HG03108 (cell line): ENCODE results near the gene CIDEB.

Source experiments
- ATAC-seq: cut with Tn5 transposase; IDR thresholded peaks from one replicate; pipeline ENCODE4 v1.9.1; 2021; ENCODE audit warnings: moderate library complexity; ENCODE audit not compliant: unreplicated experiment

The CIDEB gene

DNA sequence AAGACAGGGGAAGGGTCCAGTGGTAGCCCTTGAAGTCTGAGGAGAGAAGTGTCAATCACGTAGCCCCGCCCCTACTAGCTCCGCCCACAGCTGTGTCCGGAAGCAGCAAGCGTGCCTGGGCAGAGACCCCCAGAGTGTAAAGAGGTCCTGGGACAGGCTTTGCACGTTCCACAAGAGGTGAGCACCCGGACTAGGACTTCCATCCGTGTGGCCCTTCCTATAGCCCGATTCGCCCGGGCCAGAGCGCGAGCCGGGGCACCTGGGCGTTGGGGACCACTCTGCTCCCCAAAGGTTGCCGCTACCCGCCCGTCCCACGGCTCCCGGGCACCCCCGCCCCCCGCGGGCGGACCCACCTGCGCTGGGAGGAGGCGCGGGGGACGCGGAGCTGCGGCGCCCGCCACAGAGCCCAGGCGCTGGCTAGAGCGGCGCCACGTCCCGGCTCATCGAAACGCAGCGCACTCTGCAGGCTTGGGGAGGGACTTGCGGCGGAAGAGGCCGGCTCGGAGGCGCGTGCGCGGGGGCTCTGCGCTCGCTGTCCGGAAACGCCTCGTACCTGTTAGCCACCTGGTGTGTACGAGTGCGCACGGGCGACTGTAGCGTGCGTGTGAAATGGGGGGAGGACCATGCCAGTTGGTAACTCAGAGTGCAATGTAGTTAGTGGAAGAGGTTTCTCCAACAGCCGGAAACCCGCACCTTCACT, 36.5 kb downstream of the CIDEB start, which contains the start of gene RABGGTA:
Gene RABGGTA, minus strand, starts transcription at position 464 of the 700 bp plus-strand sequence. CDS start 482 bp downstream, outside the sequence.
- peak; percentile 83 for ATAC-seq

DNA sequence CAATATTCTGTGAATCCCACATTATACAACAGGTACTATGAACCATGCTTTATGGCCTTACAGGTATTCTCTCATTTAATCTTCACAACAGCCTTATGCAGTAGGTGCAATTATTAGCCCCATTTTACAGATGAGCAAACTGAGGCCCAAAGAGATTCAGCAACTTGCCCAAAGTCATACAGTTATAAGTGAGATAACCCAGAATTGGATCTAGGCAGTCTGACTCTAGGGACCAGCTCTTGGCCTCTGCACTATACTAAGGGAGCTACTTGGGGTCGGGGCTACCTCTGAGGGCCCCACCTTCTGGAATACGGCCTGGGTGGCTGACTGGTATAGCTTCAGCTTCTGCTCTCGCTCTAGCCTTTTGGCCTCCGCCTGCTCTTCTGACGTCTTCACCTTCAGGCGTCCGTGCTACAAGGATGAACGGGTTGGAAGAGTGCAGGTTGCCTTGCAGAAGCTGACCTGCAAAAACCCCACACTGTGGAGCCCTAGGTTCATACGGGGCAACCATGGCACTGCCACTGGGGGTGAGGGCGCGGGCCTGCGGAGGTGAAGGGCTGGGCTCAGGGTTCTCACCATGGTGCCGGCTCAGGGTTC, 37.1 kb downstream of the CIDEB start:
- ATAC-seq = no peak

DNA sequence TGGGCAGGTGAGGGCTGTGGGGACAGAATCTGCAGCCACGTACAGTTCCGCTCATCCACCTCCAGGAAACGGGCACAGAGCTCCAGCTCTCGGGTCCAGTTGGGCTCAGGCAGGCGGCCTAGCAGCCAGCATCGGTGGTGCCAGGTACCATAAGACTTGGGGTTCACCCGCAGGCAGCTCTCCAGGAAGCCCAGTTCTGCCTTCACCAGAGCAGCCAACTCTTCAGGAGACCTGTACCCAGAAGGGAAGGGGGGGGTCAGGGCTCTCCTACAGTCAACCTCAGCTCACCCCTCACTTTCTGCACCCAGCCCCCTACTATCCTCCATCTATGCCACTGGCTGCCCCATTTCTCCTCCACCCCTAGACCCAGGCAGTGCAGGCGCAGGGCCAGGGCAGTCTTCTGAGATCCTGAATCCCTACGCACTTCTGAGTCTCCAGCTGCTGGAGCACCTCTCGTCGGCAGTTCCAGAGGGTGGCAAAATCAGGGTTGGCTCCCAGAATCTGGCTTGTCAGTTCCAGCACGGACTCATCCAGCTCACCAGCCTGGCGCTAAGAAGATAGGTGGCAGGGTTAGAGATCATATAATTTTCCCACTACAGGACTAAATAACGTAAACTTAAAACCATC, 37.8 kb downstream of the CIDEB start:
- ATAC-seq = no peak

DNA sequence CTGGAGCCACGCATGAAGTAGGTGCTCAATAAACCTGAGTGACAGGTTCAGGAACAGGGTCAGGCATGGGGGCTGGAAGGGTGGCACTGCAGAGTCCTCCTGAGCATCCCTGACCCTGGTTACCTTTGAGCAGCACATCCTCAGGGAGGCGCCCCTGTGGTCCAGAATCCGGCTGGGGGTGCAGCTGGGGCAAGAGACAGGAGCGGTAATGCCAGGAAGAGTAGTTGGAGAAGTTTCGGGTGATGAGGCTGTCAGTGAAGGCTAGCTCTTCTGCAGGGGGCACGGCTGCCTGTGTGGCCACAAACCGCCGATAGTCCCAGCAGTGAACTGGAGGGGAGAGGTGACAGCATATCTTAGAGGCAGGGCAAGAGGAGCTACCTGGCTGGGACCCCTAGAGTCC, 38.4 kb downstream of the CIDEB start:
- ATAC-seq = no peak

DNA sequence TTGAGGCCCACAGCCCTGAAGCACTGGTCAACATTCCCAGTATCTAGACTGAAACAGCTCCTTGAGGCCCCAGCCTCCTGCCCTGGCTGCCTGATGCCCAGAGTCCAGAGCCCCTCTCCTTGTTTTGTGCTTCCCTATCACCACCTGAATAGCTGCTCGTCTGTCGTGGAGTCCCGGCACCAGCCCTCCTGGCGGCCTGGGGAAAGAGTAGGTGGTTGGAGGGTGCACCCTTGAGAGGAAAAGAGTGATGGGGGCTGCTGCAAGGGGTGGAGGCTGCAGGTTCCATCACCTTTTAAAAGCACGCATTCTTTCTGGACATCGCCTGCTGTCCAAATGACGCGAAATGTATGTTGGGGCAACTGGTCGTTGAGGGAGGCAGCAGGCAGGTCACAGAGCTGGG, 39.6 kb downstream of the CIDEB start:
- no peak for ATAC-seq

DNA sequence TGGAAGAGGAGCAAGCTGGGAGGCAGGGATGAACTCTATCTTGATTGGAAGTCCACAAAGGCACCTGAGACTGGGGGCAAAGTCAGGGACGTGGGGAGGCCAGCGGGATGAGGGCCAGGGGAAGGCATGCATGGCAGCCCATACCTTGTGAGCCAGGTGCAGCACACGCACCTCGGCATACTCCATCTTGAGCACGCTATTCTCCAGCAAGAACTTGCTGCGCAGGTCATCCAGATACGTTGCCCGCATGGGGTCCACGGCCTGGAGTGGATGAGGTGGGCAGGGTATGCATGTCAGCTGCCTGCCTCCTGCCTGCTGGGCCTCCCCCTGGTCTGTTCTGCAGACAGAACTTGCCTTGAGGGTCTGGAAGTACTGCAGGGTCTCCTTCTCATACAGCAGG, 40.3 kb downstream of the CIDEB start:
- no peak for ATAC-seq

DNA sequence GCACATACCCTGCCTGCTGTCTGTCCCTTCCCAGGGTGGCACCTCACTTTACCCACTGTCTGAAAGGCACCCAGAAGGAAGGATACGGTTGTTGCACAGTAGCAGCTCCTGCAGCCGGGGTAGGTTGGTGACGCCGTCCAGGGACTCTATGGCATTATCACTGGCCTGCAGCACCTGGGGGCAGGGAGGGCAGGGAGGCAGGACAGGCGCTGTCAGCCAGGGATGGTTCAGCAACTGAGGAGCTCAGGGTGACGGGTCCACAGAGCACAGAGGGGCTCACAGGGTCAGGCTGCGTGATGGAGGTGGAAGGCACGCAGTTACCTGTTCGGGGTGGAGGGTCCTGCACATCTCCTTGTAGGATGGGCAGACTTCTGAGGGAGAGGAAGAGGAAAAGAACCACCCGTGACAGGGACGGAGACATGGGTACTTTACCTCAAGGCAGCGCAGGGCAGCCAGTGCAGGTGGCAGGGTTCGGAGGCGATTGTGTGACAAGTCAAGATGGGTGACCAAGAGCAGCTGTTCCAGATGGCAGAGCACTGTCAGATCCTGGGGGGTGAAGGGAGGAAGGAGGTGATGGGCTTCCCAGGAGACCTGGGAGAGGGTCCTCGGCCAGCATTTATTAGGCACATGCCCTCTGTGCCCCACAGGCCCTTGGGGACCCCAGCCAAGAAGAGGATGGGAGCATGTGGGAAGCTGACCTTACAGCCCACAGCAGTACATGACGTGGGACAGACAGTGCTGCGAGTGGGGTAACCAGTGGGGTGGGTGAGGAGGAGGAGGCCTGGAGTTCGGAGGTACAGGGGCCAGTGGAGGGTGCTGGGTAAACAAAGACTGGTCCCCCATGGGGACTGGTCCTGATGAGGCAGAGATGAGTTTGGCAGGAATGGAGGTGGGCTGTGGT, 41.2 kb downstream of the CIDEB start:
- no peak for ATAC-seq

DNA sequence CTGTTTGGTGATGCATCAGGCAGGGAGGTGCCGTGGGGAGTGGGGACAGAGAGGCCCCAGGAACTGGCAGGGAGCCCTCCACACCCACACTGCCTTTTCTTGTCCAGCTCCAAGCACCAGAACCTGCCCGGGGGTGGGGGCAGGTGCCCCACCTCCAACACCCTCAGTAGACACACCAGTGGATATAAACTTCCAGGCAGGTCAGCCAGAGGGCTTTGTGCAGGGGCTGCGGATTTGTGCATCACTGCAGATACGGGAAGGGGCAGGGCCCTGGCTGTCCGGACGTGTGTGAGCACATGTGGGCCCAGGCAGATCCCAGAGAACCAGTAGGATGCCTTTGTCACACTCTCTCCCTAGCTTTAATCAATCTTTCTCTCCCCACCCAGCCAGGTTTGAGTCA, 43.5 kb downstream of the CIDEB start:
- ATAC-seq = no peak

DNA sequence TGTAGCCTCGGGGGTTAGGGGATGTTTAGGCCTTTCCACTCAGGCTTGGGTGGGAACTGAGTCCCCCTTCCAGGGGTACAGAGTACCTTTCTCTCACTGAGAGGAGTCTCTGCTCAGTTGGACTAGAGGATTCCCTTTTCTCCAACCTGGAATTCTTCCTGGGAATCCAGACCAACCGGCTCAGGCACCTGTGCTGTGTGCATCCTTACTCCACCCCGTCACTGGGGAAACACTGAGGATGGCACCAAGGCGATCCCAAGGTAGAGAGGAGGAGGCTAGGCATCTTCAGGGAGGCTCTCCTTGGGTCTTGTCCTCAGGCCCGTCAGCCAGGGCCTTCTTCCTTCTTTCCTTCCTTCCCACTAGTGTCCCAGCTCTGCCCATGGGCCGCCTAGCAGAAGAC, 43.9 kb downstream of the CIDEB start:
- ATAC-seq = no peak

DNA sequence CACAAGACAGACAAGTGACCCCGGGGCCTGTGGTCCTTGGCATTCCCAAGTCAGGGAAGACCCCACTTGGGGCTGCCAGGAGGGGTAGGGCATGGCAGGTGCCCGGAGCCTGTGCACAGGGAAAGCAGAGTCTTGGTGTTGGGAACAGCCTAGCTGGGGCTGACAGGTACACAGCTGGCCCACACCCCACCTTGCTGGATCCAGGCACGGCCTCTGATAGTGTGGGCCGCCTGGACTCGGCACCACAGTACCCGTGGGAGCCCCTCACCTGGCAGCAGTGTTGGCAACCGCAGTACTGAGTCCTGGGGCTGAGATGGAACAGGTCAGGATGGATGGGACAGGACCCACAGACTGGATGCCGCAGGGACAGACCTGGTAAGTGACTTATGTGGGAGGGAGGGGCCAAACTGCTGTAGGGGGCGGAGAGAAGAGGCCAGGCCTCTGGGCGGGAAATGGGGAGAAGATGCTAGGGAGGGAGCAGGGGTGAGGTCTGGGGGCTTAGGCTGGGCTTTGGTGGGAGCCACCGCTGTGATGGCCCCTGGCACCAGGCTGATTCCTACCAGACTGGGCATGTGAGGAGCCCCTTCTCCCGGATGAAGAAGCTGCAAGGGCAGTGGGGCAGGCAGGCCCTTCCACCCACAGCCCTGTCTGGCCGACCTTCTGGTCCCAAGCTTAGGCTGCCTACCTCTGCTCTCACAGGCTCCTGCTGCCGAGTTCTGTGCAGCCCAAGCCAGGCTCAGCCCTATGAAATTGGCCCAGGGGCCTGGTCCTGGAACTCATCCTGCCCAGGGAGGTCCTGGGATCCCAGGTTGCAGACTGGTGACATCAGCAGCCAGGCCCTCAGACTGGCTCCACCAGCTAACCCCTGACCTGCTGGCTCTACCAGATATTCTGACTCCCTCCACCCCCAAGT, 44.7 kb downstream of the CIDEB start, which contains the start of gene TGM1:
Gene TGM1, minus strand, starts transcription at position 357 of the 913 bp plus-strand sequence. CDS start 825 bp downstream, outside the sequence.
- no peak for ATAC-seq

DNA sequence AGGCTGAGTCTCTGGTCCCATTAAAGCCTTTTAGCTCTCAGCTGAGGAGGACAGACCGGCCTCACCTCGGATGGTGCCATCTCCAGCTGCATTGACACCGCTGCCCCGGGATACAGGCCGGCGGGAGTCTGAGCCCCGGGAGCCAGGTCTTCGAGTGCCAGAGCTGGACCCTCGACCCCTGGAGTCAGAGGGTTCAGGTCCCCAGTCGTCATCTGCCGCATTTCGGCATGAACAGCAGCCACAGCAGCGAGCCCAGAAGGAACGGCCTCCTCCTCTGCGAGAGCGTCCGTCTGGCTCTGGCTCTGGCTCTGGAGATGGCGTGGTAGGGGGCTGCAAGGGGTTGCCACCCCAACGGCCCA, 45.8 kb downstream of the CIDEB start:
- ATAC-seq = no peak

DNA sequence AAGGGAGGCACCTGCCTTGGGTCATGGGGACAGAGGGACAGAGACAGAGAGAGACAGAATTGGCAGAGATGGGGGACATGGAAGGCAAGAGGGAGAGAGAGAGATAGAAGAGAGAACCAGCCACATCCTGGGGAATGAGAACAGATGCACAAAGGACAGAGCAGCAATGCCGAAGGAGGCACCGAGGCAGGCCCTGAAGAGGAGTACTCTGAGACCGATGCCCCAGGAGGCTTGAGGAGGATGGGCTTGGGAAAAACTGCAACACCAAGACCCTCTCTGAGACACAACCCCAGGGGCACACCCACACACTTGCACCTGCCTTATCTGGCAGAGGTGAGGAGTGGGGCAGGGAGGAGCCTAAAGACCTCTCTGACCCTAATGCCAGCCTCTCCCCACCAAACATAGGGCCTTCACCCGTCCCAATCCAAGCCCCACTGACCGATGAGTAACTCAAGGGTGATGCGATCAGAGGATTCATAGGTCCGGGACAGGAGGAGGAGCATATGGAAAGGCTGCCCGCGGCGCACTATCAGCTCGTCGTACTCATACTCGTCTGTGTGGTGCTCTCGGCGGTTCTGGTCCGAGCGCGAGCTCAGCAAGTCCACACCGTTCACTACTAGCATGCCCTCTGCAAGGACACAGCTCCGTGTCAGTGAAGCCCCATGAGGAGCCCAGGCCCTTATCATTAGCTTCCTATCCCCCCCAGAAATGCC, 46.4 kb downstream of the CIDEB start:
- ATAC-seq = no peak

DNA sequence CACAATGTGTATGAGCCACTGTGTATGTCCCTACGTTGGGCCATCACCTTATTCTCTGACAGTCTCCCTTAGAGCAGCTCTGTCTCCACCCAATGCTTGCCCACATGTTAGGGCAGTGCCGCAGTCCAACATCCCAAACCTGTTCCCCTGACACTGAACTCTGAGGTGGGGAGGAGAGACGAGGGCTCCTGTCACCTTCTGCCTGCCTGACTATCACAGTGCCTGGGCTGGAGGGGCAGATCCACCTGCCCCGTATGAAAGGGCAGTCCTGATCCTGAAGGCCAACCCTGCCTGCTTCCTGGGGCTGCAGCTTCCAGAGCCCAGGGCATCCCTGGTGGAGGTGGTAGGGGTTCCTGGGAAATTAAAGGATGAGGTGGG, 47.0 kb downstream of the CIDEB start:
- no peak for ATAC-seq

DNA sequence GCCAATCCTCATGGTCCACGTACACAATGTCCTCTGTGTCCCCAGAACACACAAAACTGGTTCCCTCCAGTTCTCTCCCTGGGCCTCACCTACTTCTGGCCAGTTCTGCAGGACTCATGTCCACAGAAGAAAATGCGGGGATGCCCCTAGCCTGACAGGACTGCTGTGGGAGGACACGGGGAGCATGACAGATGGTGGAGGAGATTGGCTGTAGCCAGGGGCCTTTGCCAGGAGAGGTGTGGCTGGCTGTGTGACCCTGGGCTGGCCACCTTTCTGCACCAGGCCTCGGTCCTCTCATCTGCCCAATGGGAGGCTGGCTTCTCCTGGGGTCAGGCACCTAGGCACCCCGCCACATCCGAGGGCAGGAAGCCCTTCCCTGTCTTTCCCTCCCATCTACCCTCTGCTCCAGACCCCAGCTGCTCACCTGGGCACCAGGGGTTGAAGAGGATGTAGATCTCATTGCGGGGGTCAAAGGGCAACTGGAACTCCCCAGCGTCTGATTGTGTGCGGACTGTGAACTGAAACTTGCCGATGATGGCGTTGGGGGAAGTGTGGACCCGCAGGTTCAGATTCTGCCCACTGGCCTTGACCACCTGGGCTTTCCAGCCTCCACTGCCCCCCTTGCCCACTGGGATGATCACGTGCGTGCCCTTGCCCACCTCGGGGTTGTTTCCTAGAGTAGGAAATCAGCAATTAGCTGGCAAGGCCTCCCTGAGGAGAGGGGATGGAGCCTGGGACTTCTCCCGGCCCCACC, 47.6 kb downstream of the CIDEB start:
- ATAC-seq = no peak

DNA sequence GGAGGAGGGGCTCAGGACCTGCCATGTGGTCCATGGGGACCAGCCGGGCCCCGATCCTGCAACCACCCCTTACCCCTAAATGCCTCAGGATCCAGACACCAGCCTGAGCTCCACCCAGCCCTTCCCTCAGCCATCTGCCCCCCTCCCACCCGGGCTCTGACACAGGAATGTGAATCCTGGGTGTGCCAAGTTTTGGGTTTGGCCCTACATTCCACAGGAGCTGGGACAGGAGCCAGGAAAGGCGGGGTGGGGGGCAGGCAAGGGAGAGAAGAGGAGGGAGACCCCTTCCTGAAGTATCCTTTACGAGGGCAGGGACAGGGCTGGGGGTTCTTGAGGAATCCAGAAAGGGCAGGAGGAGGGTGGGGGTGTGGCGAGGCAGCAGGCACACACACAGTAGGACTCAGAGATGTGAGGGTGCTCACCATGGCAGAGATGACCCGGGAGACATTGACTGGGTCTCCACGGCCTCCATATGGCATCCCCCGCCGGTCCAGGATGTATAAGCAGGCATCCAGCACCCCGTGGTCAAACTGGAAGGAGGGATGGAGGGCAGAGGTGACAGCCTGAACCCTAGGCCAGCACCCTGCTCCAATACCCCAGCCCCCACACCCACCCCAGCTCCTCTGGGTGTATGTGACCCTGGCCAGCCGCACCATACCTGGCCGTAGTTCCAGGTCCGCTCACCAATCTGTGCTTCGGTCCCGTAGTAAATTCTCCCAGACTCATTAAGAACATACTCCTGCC, 48.3 kb downstream of the CIDEB start:
- ATAC-seq = no peak

DNA sequence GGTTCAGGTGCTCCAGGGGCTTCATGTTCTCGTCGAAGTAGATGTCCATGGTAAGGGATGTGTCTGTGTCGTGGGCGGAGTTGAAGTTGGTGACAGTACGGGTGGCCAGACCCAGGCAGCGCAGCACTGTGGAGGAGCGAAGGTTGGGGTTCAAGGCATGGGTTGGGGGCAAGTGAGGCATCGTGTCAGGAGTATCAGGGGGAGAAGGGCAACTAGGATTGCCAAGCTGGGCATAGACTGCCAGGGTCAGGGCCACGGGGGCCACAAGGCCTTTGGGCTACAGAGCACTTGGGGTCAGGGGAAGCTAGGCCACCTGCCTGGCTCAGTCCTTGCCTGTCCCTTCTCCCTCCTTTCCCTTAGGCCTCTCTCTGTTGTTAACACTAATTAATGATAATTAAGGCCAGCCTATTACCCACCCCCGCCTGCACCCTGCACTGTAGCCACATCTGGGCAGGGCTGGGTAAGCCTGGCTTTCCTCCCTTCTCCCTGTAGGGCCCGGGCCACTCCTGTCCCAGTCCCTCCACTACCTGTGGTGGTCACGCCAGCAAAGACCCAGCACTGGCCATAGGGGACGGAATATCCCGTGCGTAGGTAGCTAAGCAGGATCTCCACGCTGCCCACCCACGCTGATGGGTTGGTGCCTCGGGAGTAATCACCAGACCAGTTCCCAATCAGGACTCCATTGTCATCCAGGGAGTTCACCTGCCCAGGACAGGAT, 49.1 kb downstream of the CIDEB start:
- no peak for ATAC-seq

DNA sequence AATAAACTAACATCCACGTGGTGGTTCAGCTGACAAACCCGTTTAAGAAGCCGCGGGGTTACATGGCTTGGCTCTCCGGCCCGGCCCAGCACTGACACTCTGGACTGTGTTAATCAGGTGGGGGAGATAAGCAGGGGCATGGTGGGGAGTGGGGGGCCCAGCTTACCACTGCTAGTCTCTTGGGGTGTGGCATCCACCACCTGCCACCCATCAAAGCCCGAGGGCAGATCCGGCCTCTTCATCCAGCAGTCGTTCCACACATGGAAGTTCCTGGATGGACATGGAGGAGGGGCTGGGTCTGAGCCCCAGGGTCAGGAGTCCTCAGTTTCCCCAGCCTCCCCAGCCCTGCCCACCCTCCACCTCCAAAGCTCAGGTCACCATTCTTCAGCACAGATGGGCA, 49.7 kb downstream of the CIDEB start:
- no peak for ATAC-seq

DNA sequence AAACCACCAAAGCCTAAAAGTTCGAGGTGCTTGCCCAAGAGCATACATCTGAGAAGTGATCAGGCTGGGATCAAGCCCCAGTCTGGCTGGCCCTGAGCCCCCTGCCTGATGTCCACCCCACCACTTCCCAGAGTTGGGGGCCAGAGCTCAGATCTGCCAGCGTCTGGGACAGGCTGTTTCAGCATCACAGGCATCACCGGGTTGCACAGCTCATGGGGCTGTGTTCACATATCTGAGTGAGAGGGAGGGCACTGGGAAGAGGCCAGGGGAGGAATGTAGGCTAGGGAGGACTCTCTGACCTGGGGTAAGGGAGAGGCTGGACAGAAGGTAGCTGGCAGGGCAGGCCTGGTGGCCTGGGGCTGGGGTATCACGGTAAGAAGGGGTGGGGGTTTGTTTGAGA, 50.8 kb downstream of the CIDEB start:
- no peak for ATAC-seq
